C4-2B (cell line): Measurements from ENCODE around the gene WDR6.

Source experiments
- CTCF ChIP-seq: fragments of 450-650 bp; conservative IDR thresholded peaks from 2 replicates; pipeline ENCODE4 v1.5.1; 2017; ENCODE audit warnings: mild to moderate bottlenecking
- ZFX ChIP-seq: fragments of 450-650 bp; IDR thresholded peaks from 2 replicates; pipeline ENCODE4 v1.6.1; 2017

- TF ChIP-seq CTCF (no peak), ZFX (no peak)
Observed at GRCh38 chr3:48991851-48992545, 15.2 kb upstream of the WDR6 start.
